H1 (cell line): ENCODE results near the gene DNAJC10. TPM values are rescaled to one million over a fixed set of nuclear protein-coding genes. Genes with fewer than 3 reads are reported as not detected.

Source experiments
- CTCF ChIA-PET: fragments of 300-600 bp; sonication (Branson Sonifier 250); formaldehyde crosslinking; loops from one replicate; lab custom pipeline; 2021; ENCODE audit not compliant: partially characterized antibody; lab: Charles Lee
- POLR2A ChIA-PET: fragments of 300-600 bp; sonication (Branson Sonifier 250); formaldehyde crosslinking; loops from one replicate; lab custom pipeline; 2021; ENCODE audit warnings: inconsistent platforms; ENCODE audit not compliant: partially characterized antibody; lab: Charles Lee
- DNase-seq, 2 experiments: peaks; one replicate each; pipeline versions ENCODE4 v3.0.0 to v3.0.0-alpha.2; 2010 to 2022; ENCODE audit warnings: low spot score in 2 of 2, low read depth in 1 of 2, mixed read lengths in 1 of 2
- FAIRE-seq: peaks from 2 replicates; lab custom pipeline; 2011; peaks lifted over from hg19 to GRCh38; lab: Jason Lieb, UNC
- H2AFZ ChIP-seq: 2 replicates; pipeline ENCODE4 v1.8.1; 2012; ENCODE audit warnings: low read length, inconsistent platforms
- H2AK5ac ChIP-seq: 2 replicates; pipeline ENCODE4 v1.6.1; 2013; ENCODE audit warnings: low read depth, low read length
- H2BK120ac ChIP-seq: replicated peaks from 2 replicates; pipeline ENCODE3; 2013; ENCODE audit warnings: low read depth, low read length, inconsistent platforms
- H2BK12ac ChIP-seq: 2 replicates; pipeline ENCODE4 v1.6.1; 2013; ENCODE audit warnings: low read depth, low read length
- H2BK15ac ChIP-seq: 2 replicates; pipeline ENCODE4 v1.6.1; 2013; ENCODE audit warnings: low read length
- H2BK20ac ChIP-seq: 2 replicates; pipeline ENCODE4 v1.6.1; 2013; ENCODE audit warnings: low read length
- H2BK5ac ChIP-seq: 2 replicates; pipeline ENCODE4 v1.6.1; 2013; ENCODE audit warnings: low read depth, low read length
- H3K14ac ChIP-seq: 2 replicates; pipeline ENCODE4 v1.6.1; 2013; ENCODE audit warnings: inconsistent platforms; ENCODE audit not compliant: insufficient read length
- H3K18ac ChIP-seq: 2 replicates; pipeline ENCODE4 v1.6.1; 2013; ENCODE audit warnings: low read length; ENCODE audit errors: extremely low read depth
- H3K23ac ChIP-seq: 2 replicates; pipeline ENCODE4 v1.6.1; 2013; ENCODE audit warnings: inconsistent platforms; ENCODE audit not compliant: insufficient read length
- H3K23me2 ChIP-seq: 2 replicates; pipeline ENCODE4 v1.6.1; 2013; ENCODE audit warnings: low read depth, low read length
- H3K27ac ChIP-seq: 2 replicates; pipeline ENCODE4 v1.6.1; 2011; ENCODE audit warnings: low read depth, low read length, inconsistent platforms
- H3K27me3 ChIP-seq, 4 experiments: replicated peaks in 1 of 4; 1 replicate in 1 of 4; 2 replicates in 3 of 4; pipeline versions ENCODE4 v1.6.1 to v1.8.1; 2011 to 2013; ENCODE audit warnings: low read length in 3 of 4, mild to moderate bottlenecking in 3 of 4, inconsistent platforms in 2 of 4, mixed read lengths in 2 of 4, moderate library complexity in 1 of 4; ENCODE audit not compliant: control insufficient read depth in 3 of 4, insufficient read depth in 3 of 4; ENCODE audit errors: extremely low read depth in 1 of 4
- H3K36me3 ChIP-seq, 4 experiments: 2 replicates each; pipeline versions ENCODE4 v1.6.1 to v1.8.1; 2011 to 2013; ENCODE audit warnings: mild to moderate bottlenecking in 4 of 4, low read length in 3 of 4, moderate library complexity in 2 of 4, control low read depth in 1 of 4, inconsistent platforms in 1 of 4; ENCODE audit not compliant: insufficient read depth in 4 of 4, control insufficient read depth in 2 of 4
- H3K4ac ChIP-seq: replicated peaks from 2 replicates; pipeline ENCODE3; 2013; ENCODE audit warnings: low read length, low read depth, mixed read lengths, inconsistent platforms; ENCODE audit not compliant: insufficient read length
- H3K4me1 ChIP-seq, 4 experiments: replicated peaks in 1 of 4; 1 replicate in 1 of 4; 2 replicates in 3 of 4; pipeline versions ENCODE4 v1.6.1 to v1.8.1; 2011 to 2013; ENCODE audit warnings: low read length in 3 of 4, inconsistent platforms in 2 of 4, mixed read lengths in 1 of 4; ENCODE audit not compliant: insufficient read depth in 4 of 4, control insufficient read depth in 3 of 4
- H3K4me2 ChIP-seq, 2 experiments: 2 replicates each; pipeline versions ENCODE4 v1.6.1 to v1.8.1; 2011 to 2013; ENCODE audit warnings: low read depth in 2 of 2, low read length in 2 of 2, control low read depth in 1 of 2, inconsistent platforms in 1 of 2, mild to moderate bottlenecking in 1 of 2; ENCODE audit not compliant: insufficient read depth in 1 of 2
- H3K4me3 ChIP-seq, 4 experiments: fragments of 200-600, 300-600 bp in 1 of 4; sonication (generic), shearing (Covaris generic), sonication (Bioruptor Twin) in 1 of 4; 2 replicates each; pipeline versions ENCODE4 v1.5.1 to v1.8.1; 2011 to 2016; ENCODE audit warnings: low read length in 4 of 4, low read depth in 3 of 4, control low read depth in 2 of 4, inconsistent platforms in 2 of 4, mild to moderate bottlenecking in 2 of 4, mixed read lengths in 1 of 4, moderate library complexity in 1 of 4; ENCODE audit not compliant: insufficient read depth in 2 of 4; ENCODE audit errors: extremely low read depth in 1 of 4
- H3K56ac ChIP-seq: replicated peaks from 2 replicates; pipeline ENCODE3; 2013; ENCODE audit warnings: low read depth, mild to moderate bottlenecking, mixed read lengths, low read length, inconsistent platforms; ENCODE audit not compliant: insufficient read length
- H3K79me1 ChIP-seq: 2 replicates; pipeline ENCODE4 v1.6.1; 2013; ENCODE audit warnings: low read depth, low read length, control low read depth
- H3K79me2 ChIP-seq, 2 experiments: 2 replicates each; pipeline versions ENCODE4 v1.6.1 to v1.8.1; 2012 to 2013; ENCODE audit warnings: low read length in 2 of 2, mild to moderate bottlenecking in 2 of 2, inconsistent platforms in 1 of 2; ENCODE audit not compliant: insufficient read depth in 2 of 2, control insufficient read depth in 1 of 2
- H3K9ac ChIP-seq, 4 experiments: replicated peaks in 1 of 4; 1 replicate in 1 of 4; 2 replicates in 3 of 4; pipeline versions ENCODE4 v1.6.1 to v1.8.1; 2011 to 2013; ENCODE audit warnings: low read depth in 3 of 4, low read length in 3 of 4, control low read depth in 2 of 4, mild to moderate bottlenecking in 2 of 4, moderate library complexity in 2 of 4, inconsistent platforms in 1 of 4; ENCODE audit errors: extremely low read depth in 1 of 4
- H3K9me3 ChIP-seq, 2 experiments: 2 replicates each; pipeline versions ENCODE4 v1.6.1 to v1.8.1; 2012 to 2013; ENCODE audit warnings: mild to moderate bottlenecking in 2 of 2, moderate library complexity in 2 of 2, control low read depth in 1 of 2, inconsistent platforms in 1 of 2, low read depth in 1 of 2, low read length in 1 of 2, mixed read lengths in 1 of 2; ENCODE audit not compliant: insufficient read depth in 2 of 2
- H4K20me1 ChIP-seq, 2 experiments: replicated peaks in 1 of 2; 2 replicates each; pipeline versions ENCODE3 to v1.8.1; 2011 to 2013; ENCODE audit warnings: inconsistent platforms in 2 of 2, low read length in 2 of 2, mild to moderate bottlenecking in 1 of 2; ENCODE audit not compliant: insufficient read depth in 2 of 2, control insufficient read depth in 1 of 2
- H4K5ac ChIP-seq: 2 replicates; pipeline ENCODE4 v1.6.1; 2013; ENCODE audit warnings: low read length, low read depth, mixed read lengths, inconsistent platforms; ENCODE audit not compliant: insufficient read length
- H4K8ac ChIP-seq: 2 replicates; pipeline ENCODE4 v1.8.0; 2013; ENCODE audit warnings: mild to moderate bottlenecking, moderate library complexity, low read length, inconsistent platforms; ENCODE audit not compliant: insufficient read depth; ENCODE audit errors: extremely low read depth
- H4K91ac ChIP-seq: replicated peaks from 2 replicates; pipeline ENCODE3; 2013; ENCODE audit warnings: low read length, mixed read lengths, inconsistent platforms; ENCODE audit not compliant: insufficient read length
- KDM5A ChIP-seq: fragments of 200-600 bp; IDR thresholded peaks from 2 replicates; pipeline ENCODE4 v1.7.1; 2012; ENCODE audit warnings: mild to moderate bottlenecking, low read length, inconsistent platforms, mixed read lengths
- WGBS, 2 experiments: shearing (Covaris generic) in 1 of 2; methylation state at CpG; one replicate each; pipeline versions ENCODE4 v1.1.6 to v1.1.7; 2013 to 2015; ENCODE audit warnings: low lambda C conversion rate in 2 of 2, mixed read lengths in 2 of 2, inconsistent platforms in 1 of 2, low coverage in 1 of 2, missing lambda C conversion rate in 1 of 2; ENCODE audit not compliant: insufficient replicate concordance in 2 of 2, insufficient coverage in 1 of 2, insufficient read length in 1 of 2; ENCODE audit errors: extremely low coverage in 1 of 2, missing lambda C conversion rate in 1 of 2; 5-methylcytosine and 5-hydroxymethylcytosine counted together
- polyA plus RNA-seq, 7 experiments: library from polyadenylated mRNA; depleted of rRNA in 3 of 7; stranded (reverse) in 5 of 7; unstranded in 2 of 7; fragments of >200 nt in 5 of 7; fragments of 200-250 nt in 2 of 7; gene quantifications; 1 replicate in 5 of 7; 2 replicates in 1 of 7; 4 replicates in 1 of 7; pipeline versions ENCODE4 v1.2.1 to v1.2.3, GENCODE V29; 2011 to 2013; ENCODE audit warnings: missing spikeins in 2 of 7, mixed read lengths in 2 of 7
- total RNA-seq: library from RNA; stranded (reverse); fragmentation: NEBNext Ultra II Directional; extraction: Animal tissue kit (Norgen Biotek cat#: 25700); gene quantifications from 2 replicates; pipeline ENCODE4 v1.2.1, GENCODE V29; 2021

DNAJC10 gene
- total and polyA plus RNA-seq, 2 of the 8 experiments (the other 6 are each of a cell fraction or from before 2014, with no cell fraction given): 23.2 to 121 TPM

GRCh38 chr2:182821182-182821581 lies 105.1 kb downstream of the DNAJC10 start:
- Histone ChIP-seq H4K20me1 (no peaks in the 10 kb centered on the region), H2AFZ (no peak overlapping the region), H3K4me2 (no peak overlapping the region), H2BK15ac (no peak overlapping the region), H3K27ac (no peak overlapping the region), H3K27me3 (no peaks in the 10 kb centered on the region), H3K9me3 (no peaks in the 10 kb centered on the region), H2BK12ac (no peak overlapping the region), H2BK20ac (no peak overlapping the region), H2BK5ac (no peak overlapping the region), H3K79me2 (no peaks in the 10 kb centered on the region), H3K18ac (no peak overlapping the region), H3K4me1 (peaks cover 0 to 32% (median 4%) of the 10 kb centered on the region in 4 experiments; a peak in 4 of 7 replicates), H3K4ac (no peak overlapping the region), H3K36me3 (no peaks in the 10 kb centered on the region), H4K5ac (no peak overlapping the region), H2AK5ac (no peak overlapping the region), H3K23me2 (no peaks in the 10 kb centered on the region), H4K8ac (no peak overlapping the region), H3K79me1 (no peaks in the 10 kb centered on the region), H3K23ac (no peak overlapping the region), H3K56ac (no peak overlapping the region), H3K14ac (no peak overlapping the region), H4K91ac (no peak overlapping the region), H3K4me3 (no peak overlapping the region), H3K9ac (no peak overlapping the region), H2BK120ac (no peak overlapping the region)
- 93% methylated on average over 2 of the region's 2 CpGs; no CpG with 5 or more reads in 1 of the 2 experiments for WGBS, 2 experiments
- ChIA-PET CTCF (interaction anchor here (0.6 to 1.6 kb wide), 2 partner anchors 49 to 644 kb away, joined by 3 read pairs; no protein-coding TSS in a partner anchor), POLR2A (no interaction called here)
- DNase-seq (no peak), FAIRE-seq (no peak)
- no peak for TF ChIP-seq KDM5A
